ENCODE results near the gene NAB1. TPM values are rescaled to one million over a fixed set of nuclear protein-coding genes. Genes with fewer than 3 reads are reported as not detected.

NAB1 gene
- total RNA-seq, 1 donor from 2014 or later = 12.2 TPM

DNA sequence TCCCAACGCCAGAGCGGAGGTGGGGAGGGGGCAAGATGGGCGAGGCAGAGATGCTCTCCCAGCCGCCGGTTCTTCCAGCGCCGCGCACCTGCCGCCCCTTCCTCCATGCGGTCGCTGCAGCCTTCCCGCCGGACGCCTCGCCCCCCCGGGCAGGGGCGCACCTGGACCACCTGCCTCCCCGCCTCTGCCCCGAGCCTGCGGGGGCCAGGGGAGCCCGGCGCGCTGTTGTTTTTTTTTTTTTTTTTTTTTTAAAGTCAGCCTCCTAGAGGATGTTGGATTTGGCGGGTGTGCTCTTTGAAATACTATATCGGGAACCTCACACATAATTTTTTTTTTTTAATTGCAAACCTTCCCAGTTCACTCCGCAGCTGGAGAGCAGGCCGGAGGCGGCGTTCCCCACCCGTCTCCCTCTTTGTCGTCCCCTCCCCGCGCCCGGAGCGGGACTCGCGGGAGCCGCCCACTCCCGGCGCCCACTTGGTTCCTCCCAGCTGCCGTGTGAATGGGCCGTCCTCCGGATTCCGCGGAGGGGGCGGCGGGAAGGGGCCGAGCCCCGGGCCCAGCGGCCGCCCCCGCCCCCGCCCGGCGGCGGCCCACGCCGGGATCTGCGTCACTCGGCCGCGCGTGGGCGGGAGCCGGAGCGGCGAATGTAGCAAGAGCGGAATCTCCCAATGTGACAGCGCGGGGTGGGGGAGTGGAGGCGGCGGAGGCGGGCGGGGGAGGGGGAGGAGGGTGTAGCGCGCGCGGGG is 421 bp upstream of the NAB1 start:
- TF ChIP-seq CTCF (IDR thresholded peaks at IDR 0.05; ENCODE audit: partially characterized antibody, unreplicated experiment) = no peak
- Mint-ChIP-seq H3K27me3 (ENCODE audit: unreplicated experiment) (peaks cover 9% of the 10 kb centered on the region), H3K9me3 (ENCODE audit: unreplicated experiment) (peaks cover 6% of the 10 kb centered on the region), H3K4me1 (ENCODE audit: low read depth, unreplicated experiment) (peaks cover 4% of the 10 kb centered on the region), H3K4me3 (ENCODE audit: unreplicated experiment) (peak overlapping the region; percentile 85), H3K36me3 (ENCODE audit: unreplicated experiment) (no peaks in the 10 kb centered on the region), H3K27ac (ENCODE audit: unreplicated experiment) (no peak overlapping the region)
- DNase-seq = peak; percentile 67

DNA sequence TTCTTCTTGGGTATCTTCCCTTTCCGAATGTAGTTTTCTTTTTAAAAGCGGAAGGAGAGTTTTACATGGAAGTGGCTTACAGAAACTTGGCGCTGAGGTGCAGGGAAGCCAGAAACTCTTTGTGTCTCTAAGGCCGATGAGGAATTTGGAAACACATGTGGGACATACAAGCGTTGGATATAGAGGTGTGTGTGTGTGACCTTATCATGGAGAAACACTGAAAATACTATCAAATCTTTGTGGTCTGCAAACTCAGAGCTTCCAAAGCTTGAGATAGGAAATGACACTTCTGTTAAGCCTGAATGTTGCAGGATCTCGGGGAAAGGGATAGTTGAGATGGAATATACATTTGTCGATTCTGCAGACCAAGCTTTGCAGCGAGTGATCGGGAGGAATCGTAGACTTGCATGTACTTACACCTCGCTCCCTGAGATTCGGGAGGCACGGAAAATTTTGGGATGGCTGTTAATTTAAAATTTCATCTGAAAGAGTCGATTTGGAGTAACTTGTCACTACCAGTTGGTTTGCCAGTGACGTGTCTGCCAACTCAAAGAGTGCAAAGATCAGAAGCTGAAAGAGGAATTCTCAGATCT is 1.0 kb downstream of the NAB1 start:
- DNase-seq = no peak

DNA sequence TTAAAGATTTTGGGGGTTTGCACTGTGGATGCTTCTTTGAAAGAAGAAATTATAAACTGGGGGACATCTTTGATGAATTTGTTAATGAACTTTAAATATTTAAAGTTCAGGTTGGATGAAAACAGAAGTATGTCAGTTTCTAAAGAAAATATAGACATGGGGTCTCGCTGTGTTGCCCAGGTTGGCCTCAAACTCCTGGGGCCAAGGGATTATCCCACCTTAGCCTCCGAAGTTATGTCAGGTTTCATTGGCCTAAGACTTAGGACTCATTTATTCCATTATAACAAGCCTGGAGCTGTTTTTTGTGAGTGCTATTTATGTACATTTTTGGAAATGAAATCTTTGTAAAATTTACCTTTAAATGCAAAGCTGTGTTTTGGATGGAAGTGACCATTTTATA is 2.5 kb downstream of the NAB1 start:
- Mint-ChIP-seq H3K9me3 (ENCODE audit: unreplicated experiment) (peaks cover 4% of the 10 kb centered on the region), H3K36me3 (ENCODE audit: unreplicated experiment) (no peaks in the 10 kb centered on the region), H3K4me3 (ENCODE audit: unreplicated experiment) (no peak overlapping the region), H3K27me3 (ENCODE audit: unreplicated experiment) (peaks cover 9% of the 10 kb centered on the region), H3K4me1 (ENCODE audit: low read depth, unreplicated experiment) (peaks cover 6% of the 10 kb centered on the region), H3K27ac (ENCODE audit: unreplicated experiment) (no peak overlapping the region)
- no peak for TF ChIP-seq CTCF (IDR thresholded peaks at IDR 0.05; ENCODE audit: partially characterized antibody, unreplicated experiment)
- DNase-seq = no peak

More for the DNA sequence above, 1.0 kb downstream of the NAB1 start:
- H3K4me1 Mint-ChIP-seq (ENCODE audit: low read depth, unreplicated experiment) = peaks cover 4% of the 10 kb centered on the region
- peak overlapping the region; percentile 93 for H3K4me3 Mint-ChIP-seq (ENCODE audit: unreplicated experiment)
- TF ChIP-seq CTCF (IDR thresholded peaks at IDR 0.05; ENCODE audit: partially characterized antibody, unreplicated experiment) = no peak
- no peak overlapping the region for H3K27ac Mint-ChIP-seq (ENCODE audit: unreplicated experiment)
- H3K27me3 Mint-ChIP-seq (ENCODE audit: unreplicated experiment) = peaks cover 9% of the 10 kb centered on the region
- peaks cover 4% of the 10 kb centered on the region for H3K9me3 Mint-ChIP-seq (ENCODE audit: unreplicated experiment)
- no peaks in the 10 kb centered on the region for H3K36me3 Mint-ChIP-seq (ENCODE audit: unreplicated experiment)

DNA sequence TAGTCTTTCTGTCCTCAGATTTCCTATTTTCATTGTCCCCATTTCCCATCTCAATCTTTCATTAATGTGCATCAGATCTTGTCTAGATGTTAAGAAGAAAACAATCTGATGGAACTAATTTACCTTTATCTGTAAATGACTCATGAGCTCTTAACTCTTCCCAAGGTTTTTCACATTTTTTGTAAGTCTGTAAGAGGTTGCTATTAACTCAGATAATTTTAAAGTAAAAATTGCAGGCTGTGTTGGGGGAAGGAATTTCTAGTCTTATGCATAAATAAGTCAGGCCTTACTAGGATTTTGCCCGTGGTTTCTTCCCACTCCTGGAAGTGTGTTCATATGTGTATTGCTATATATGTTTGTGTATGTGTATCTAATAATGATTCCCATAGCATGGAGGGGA is 4.3 kb downstream of the NAB1 start:
- TF ChIP-seq CTCF (IDR thresholded peaks at IDR 0.05; ENCODE audit: partially characterized antibody, unreplicated experiment) = no peak
- Mint-ChIP-seq H3K27ac (ENCODE audit: unreplicated experiment) (no peak overlapping the region), H3K9me3 (ENCODE audit: unreplicated experiment) (peaks cover 4% of the 10 kb centered on the region), H3K36me3 (ENCODE audit: unreplicated experiment) (no peaks in the 10 kb centered on the region), H3K4me3 (ENCODE audit: unreplicated experiment) (no peak overlapping the region), H3K4me1 (ENCODE audit: low read depth, unreplicated experiment) (peaks cover 8% of the 10 kb centered on the region), H3K27me3 (ENCODE audit: unreplicated experiment) (peaks cover 7% of the 10 kb centered on the region)
- no peak for DNase-seq

GRCh38 chr2:190653931-190654330 is 5.0 kb downstream of the NAB1 start:
- Mint-ChIP-seq H3K27ac (ENCODE audit: unreplicated experiment) (no peak overlapping the region), H3K9me3 (ENCODE audit: unreplicated experiment) (peaks cover 4% of the 10 kb centered on the region), H3K27me3 (ENCODE audit: unreplicated experiment) (peaks cover 8% of the 10 kb centered on the region), H3K4me1 (ENCODE audit: low read depth, unreplicated experiment) (peaks cover 8% of the 10 kb centered on the region), H3K36me3 (ENCODE audit: unreplicated experiment) (no peaks in the 10 kb centered on the region), H3K4me3 (ENCODE audit: unreplicated experiment) (no peak overlapping the region)
- no peak for TF ChIP-seq CTCF (IDR thresholded peaks at IDR 0.05; ENCODE audit: partially characterized antibody, unreplicated experiment)
- DNase-seq = no peak
